K562 (cell line): Measurements from ENCODE around the gene CAMK2G.

Experiments
- JUN ChIP-seq, 2 experiments: sonication (generic) in 1 of 2; formaldehyde crosslinking in 1 of 2; IDR thresholded peaks; 2 replicates each; pipeline versions ENCODE4 v1.6.1 to v1.8.0; 2012 to 2022; ENCODE audit warnings: borderline replicate concordance in 2 of 2, mild to moderate bottlenecking in 2 of 2, improper control_type of control experiment in 1 of 2, low read depth in 1 of 2, low read length in 1 of 2, missing genetic modification reagents in 1 of 2
- SETDB1 ChIP-seq: IDR thresholded peaks from one replicate; pipeline ENCODE4 v1.6.1; 2012; ENCODE audit warnings: low read length, control low read depth, inconsistent platforms
- ZC3H4 ChIP-seq: sonication (generic); formaldehyde crosslinking; IDR thresholded peaks from 2 replicates; pipeline ENCODE4 v1.9.0; 2021; ENCODE audit warnings: missing genetic modification reagents, borderline replicate concordance
- ZFX ChIP-seq: sonication (generic); formaldehyde crosslinking; IDR thresholded peaks from 2 replicates; pipeline ENCODE4 v1.8.0; 2022; ENCODE audit warnings: mild to moderate bottlenecking, missing genetic modification reagents, moderate library complexity
- TF ChIP-seq, protein P1 (sequence below), 2 experiments: fragments of 450-650 bp in 1 of 2; sonication (generic) in 1 of 2; formaldehyde crosslinking in 1 of 2; IDR thresholded peaks in 1 of 2; conservative IDR thresholded peaks in 1 of 2; 2 replicates each; pipeline versions ENCODE4 v1.6.1 to v1.8.1; 2016 to 2023; ENCODE audit warnings: mild to moderate bottlenecking in 2 of 2, moderate library complexity in 2 of 2, inconsistent platforms in 1 of 2, missing genetic modification reagents in 1 of 2

GRCh38 chr10:73768881-73769280 lies 105.5 kb downstream of the CAMK2G start:
- TF ChIP-seq, protein P1, sequence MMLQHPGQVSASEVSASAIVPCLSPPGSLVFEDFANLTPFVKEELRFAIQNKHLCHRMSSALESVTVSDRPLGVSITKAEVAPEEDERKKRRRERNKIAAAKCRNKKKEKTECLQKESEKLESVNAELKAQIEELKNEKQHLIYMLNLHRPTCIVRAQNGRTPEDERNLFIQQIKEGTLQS (IDR thresholded peaks at IDR 0.05), result no peak
- TF ChIP-seq, protein P1 (CRISPR knock-in tag; conservative IDR thresholded peaks at IDR 0.05), result no peak
- no peak for TF ChIP-seq SETDB1
- TF ChIP-seq ZFX (CRISPR knock-in tag), result no peak
- no peak for TF ChIP-seq ZC3H4 (CRISPR knock-in tag)
- no peak for TF ChIP-seq JUN (IDR thresholded peaks at IDR 0.05; ENCODE audit: borderline replicate concordance, low read depth, low read length)
- TF ChIP-seq JUN (CRISPR knock-in tag; IDR thresholded peaks at IDR 0.05; ENCODE audit: borderline replicate concordance), result no peak
